H9 (cell line): Measurements from ENCODE around the gene CAPN2. TPM values are rescaled to one million over a fixed set of nuclear protein-coding genes. Genes with fewer than 3 reads are reported as not detected.

Source experiments
- DNase-seq: peaks from one replicate; pipeline ENCODE4 v3.0.0-alpha.2; 2017
- H2AFZ ChIP-seq: one replicate; pipeline ENCODE4 v1.6.1; 2013; ENCODE audit warnings: mild to moderate bottlenecking, low read length, control low read depth, moderate library complexity
- H2AK5ac ChIP-seq: 2 replicates; pipeline ENCODE4 v1.6.1; 2013; ENCODE audit warnings: low read length, control low read depth, mixed read lengths; ENCODE audit not compliant: insufficient read length
- H2BK120ac ChIP-seq: one replicate; pipeline ENCODE4 v1.6.1; 2013; ENCODE audit warnings: low read depth, mild to moderate bottlenecking, low read length, control low read depth, inconsistent platforms; ENCODE audit not compliant: poor library complexity, severe bottlenecking
- H2BK12ac ChIP-seq: 2 replicates; pipeline ENCODE4 v1.6.1; 2013; ENCODE audit warnings: low read length, control low read depth, mixed read lengths, low read depth; ENCODE audit not compliant: insufficient read length
- H2BK15ac ChIP-seq: 2 replicates; pipeline ENCODE4 v1.6.1; 2013; ENCODE audit warnings: low read depth, low read length, control low read depth
- H2BK20ac ChIP-seq: one replicate; pipeline ENCODE4 v1.6.1; 2013; ENCODE audit warnings: low read depth, mild to moderate bottlenecking, low read length, control low read depth, inconsistent platforms; ENCODE audit not compliant: poor library complexity, severe bottlenecking
- H2BK5ac ChIP-seq: 2 replicates; pipeline ENCODE4 v1.6.1; 2013; ENCODE audit warnings: low read length, control low read depth, mixed read lengths; ENCODE audit not compliant: insufficient read length
- H3K14ac ChIP-seq: 2 replicates; pipeline ENCODE4 v1.6.1; 2013; ENCODE audit warnings: low read length, control low read depth; ENCODE audit not compliant: insufficient read depth
- H3K18ac ChIP-seq: 2 replicates; pipeline ENCODE4 v1.6.1; 2013; ENCODE audit warnings: low read depth, mild to moderate bottlenecking, mixed read lengths, low read length, control low read depth; ENCODE audit not compliant: insufficient read length
- H3K23ac ChIP-seq: 2 replicates; pipeline ENCODE4 v1.6.1; 2013; ENCODE audit warnings: low read length, control low read depth, mixed read lengths, low read depth; ENCODE audit not compliant: insufficient read length
- H3K23me2 ChIP-seq: 2 replicates; pipeline ENCODE4 v1.6.1; 2013; ENCODE audit warnings: low read depth, mild to moderate bottlenecking, mixed read lengths, low read length, control low read depth; ENCODE audit not compliant: insufficient read length, poor library complexity, severe bottlenecking
- H3K27ac ChIP-seq: 2 replicates; pipeline ENCODE4 v1.5.1; 2013; ENCODE audit warnings: low read length, control low read depth, mixed read lengths, low read depth; ENCODE audit not compliant: insufficient read length
- H3K27me3 ChIP-seq: 2 replicates; pipeline ENCODE4 v1.6.1; 2013; ENCODE audit warnings: low read length, control low read depth, inconsistent platforms; ENCODE audit not compliant: insufficient read depth
- H3K4ac ChIP-seq: 2 replicates; pipeline ENCODE4 v1.6.1; 2013; ENCODE audit warnings: low read depth, mild to moderate bottlenecking, control low read depth, inconsistent platforms, low read length, moderate library complexity
- H3K4me1 ChIP-seq: 2 replicates; pipeline ENCODE4 v1.6.1; 2013; ENCODE audit warnings: low read length, control low read depth, inconsistent platforms; ENCODE audit not compliant: insufficient read depth
- H3K4me2 ChIP-seq: 2 replicates; pipeline ENCODE4 v1.6.1; 2013; ENCODE audit warnings: low read length, control low read depth, mixed read lengths; ENCODE audit not compliant: insufficient read length, insufficient read depth
- H3K56ac ChIP-seq: 2 replicates; pipeline ENCODE4 v1.6.1; 2013; ENCODE audit warnings: low read depth, mild to moderate bottlenecking, mixed read lengths, low read length, control low read depth; ENCODE audit not compliant: insufficient read length
- H3K79me1 ChIP-seq: 2 replicates; pipeline ENCODE4 v1.6.1; 2013; ENCODE audit warnings: low read depth, mild to moderate bottlenecking, moderate library complexity, low read length, control low read depth, inconsistent platforms; ENCODE audit not compliant: insufficient read depth, poor library complexity, severe bottlenecking
- H3K79me2 ChIP-seq: 2 replicates; pipeline ENCODE4 v1.6.1; 2013; ENCODE audit warnings: low read length, control low read depth, inconsistent platforms; ENCODE audit not compliant: insufficient read depth
- H3K9ac ChIP-seq: 2 replicates; pipeline ENCODE4 v1.6.1; 2013; ENCODE audit warnings: low read length, control low read depth, mixed read lengths; ENCODE audit not compliant: insufficient read length; ENCODE audit errors: extremely low read depth
- H3K9me3 ChIP-seq: one replicate; pipeline ENCODE4 v1.6.1; 2013; ENCODE audit warnings: low read depth, low read length, inconsistent platforms; ENCODE audit not compliant: control insufficient read depth
- H3T11ph ChIP-seq: one replicate; pipeline ENCODE4 v1.6.1; 2013; ENCODE audit warnings: mild to moderate bottlenecking, low read length, control low read depth, inconsistent platforms
- H4K20me1 ChIP-seq: one replicate; pipeline ENCODE4 v1.6.1; 2013; ENCODE audit not compliant: control insufficient read depth, insufficient read length, insufficient read depth
- H4K5ac ChIP-seq: 2 replicates; pipeline ENCODE4 v1.6.1; 2013; ENCODE audit warnings: low read depth, mild to moderate bottlenecking, mixed read lengths, low read length, control low read depth; ENCODE audit not compliant: insufficient read length
- H4K8ac ChIP-seq: replicated peaks from 2 replicates; pipeline ENCODE4 v1.6.1; 2013; ENCODE audit warnings: low read length, control low read depth, mixed read lengths, low read depth; ENCODE audit not compliant: insufficient read length
- H4K91ac ChIP-seq: 2 replicates; pipeline ENCODE4 v1.6.1; 2013; ENCODE audit warnings: low read depth, mild to moderate bottlenecking, moderate library complexity, mixed read lengths, low read length, control low read depth; ENCODE audit not compliant: insufficient read length
- H3K27ac Mint-ChIP-seq, 3 experiments: 2 replicates in 2 of 3; 3 replicates in 1 of 3; pipeline ENCODE4 v1.8.0; 2020 to 2021; ENCODE audit warnings: mixed read lengths in 3 of 3, mild to moderate bottlenecking in 1 of 3, moderate library complexity in 1 of 3
- H3K27me3 Mint-ChIP-seq: 2 replicates; pipeline ENCODE4 v1.8.0; 2021; ENCODE audit warnings: low read depth, mild to moderate bottlenecking, moderate library complexity, mixed read lengths
- H3K36me3 Mint-ChIP-seq, 3 experiments: 2 replicates in 2 of 3; 3 replicates in 1 of 3; pipeline ENCODE4 v1.8.0; 2020 to 2021; ENCODE audit warnings: low read depth in 3 of 3, mixed read lengths in 3 of 3; ENCODE audit not compliant: insufficient read depth in 1 of 3
- H3K4me1 Mint-ChIP-seq, 2 experiments: 2 replicates each; pipeline ENCODE4 v1.8.0; 2020; ENCODE audit warnings: mixed read lengths in 2 of 2
- H3K4me3 Mint-ChIP-seq, 2 experiments: 2 replicates in 1 of 2; 3 replicates in 1 of 2; pipeline ENCODE4 v1.8.0; 2020 to 2021; ENCODE audit warnings: mild to moderate bottlenecking in 2 of 2, mixed read lengths in 2 of 2, moderate library complexity in 1 of 2
- H3K9me3 Mint-ChIP-seq, 2 experiments: 2 replicates in 1 of 2; 3 replicates in 1 of 2; pipeline ENCODE4 v1.8.0; 2020; ENCODE audit warnings: mild to moderate bottlenecking in 2 of 2, mixed read lengths in 2 of 2, moderate library complexity in 1 of 2
- CTCF ChIP-seq: fragments of 200-600 bp; sonication (generic); conservative IDR thresholded peaks from 3 replicates; pipeline ENCODE4 v1.8.0; 2021; ENCODE audit warnings: antibody characterized with exemption, mild to moderate bottlenecking
- WGBS: extraction: QIAGEN DNeasy Blood & Tissue Kit; methylation state at CpG from one replicate; pipeline ENCODE4 v1.1.7; 2013; ENCODE audit warnings: missing lambda C conversion rate, low lambda C conversion rate, mixed read lengths; ENCODE audit not compliant: insufficient read length; ENCODE audit errors: extremely low coverage; 5-methylcytosine and 5-hydroxymethylcytosine counted together
- total RNA-seq: library from RNA; stranded (reverse); gene quantifications from 2 replicates; pipeline ENCODE4 v1.2.1, GENCODE V29; 2021

CAPN2 gene
- total RNA-seq, 1 experiment from 2014 or later: 32.2 TPM

GRCh38 chr1:223724376-223724775, 12.0 kb downstream of the CAPN2 start:
- no peak overlapping the region for H4K91ac ChIP-seq
- no peak overlapping the region for H3K27ac Mint-ChIP-seq
- no peak overlapping the region for H2BK12ac ChIP-seq
- no peaks in the 10 kb centered on the region for H3K9me3 ChIP-seq
- no peak overlapping the region for H3T11ph ChIP-seq
- no peak overlapping the region for H3K14ac ChIP-seq
- no peak overlapping the region for H3K9ac ChIP-seq
- H3K23ac ChIP-seq: no peak overlapping the region
- H3K56ac ChIP-seq: no peak overlapping the region
- H3K79me2 ChIP-seq: no peaks in the 10 kb centered on the region
- H2BK20ac ChIP-seq: no peak overlapping the region
- H4K20me1 ChIP-seq: no peaks in the 10 kb centered on the region
- H2AK5ac ChIP-seq: no peak overlapping the region
- no peak overlapping the region for H4K5ac ChIP-seq
- no peaks in the 10 kb centered on the region; a peak in 2 of 5 replicates for H3K9me3 Mint-ChIP-seq
- peaks cover 7% of the 10 kb centered on the region for H3K4me1 ChIP-seq
- H3K79me1 ChIP-seq: no peaks in the 10 kb centered on the region
- no peak overlapping the region for H3K4me3 Mint-ChIP-seq
- peaks cover 25% of the 10 kb centered on the region; the same call in 1 of the 2 replicates for H3K27me3 ChIP-seq
- H3K23me2 ChIP-seq: no peaks in the 10 kb centered on the region
- peaks cover 28 to 29% of the 10 kb centered on the region in 2 experiments for H3K4me1 Mint-ChIP-seq
- H3K18ac ChIP-seq: no peak overlapping the region
- no peak overlapping the region for H3K4ac ChIP-seq
- H4K8ac ChIP-seq: no peak overlapping the region
- no peak for DNase-seq
- no peak for TF ChIP-seq CTCF
- H2BK120ac ChIP-seq: no peak overlapping the region
- peaks cover 63% of the 10 kb centered on the region for H3K27me3 Mint-ChIP-seq
- H2AFZ ChIP-seq: no peak overlapping the region
- H2BK15ac ChIP-seq: no peak overlapping the region
- no peak overlapping the region for H3K4me2 ChIP-seq
- H3K27ac ChIP-seq: no peak overlapping the region
- WGBS: no CpG with 5 or more reads among the region's 4 CpGs
- H2BK5ac ChIP-seq: no peak overlapping the region
- H3K36me3 Mint-ChIP-seq: peaks cover 24 to 40% (median 29%) of the 10 kb centered on the region in 3 experiments
